NT2/D1 (cell line): ENCODE measurements around the gene ENPEP.
"Not testable (repeated sequence)": the region's sequence is repeated elsewhere in the genome, so short reads cannot be mapped to it uniquely, and the experiment has no call there.

Source experiments
- DNase-seq: peaks from one replicate; pipeline ENCODE4 v3.0.0-alpha.2; 2011; ENCODE audit warnings: low read depth, low spot score
- H3K27me3 ChIP-seq: 2 replicates; pipeline ENCODE4 v1.6.0; 2011; ENCODE audit warnings: mild to moderate bottlenecking; ENCODE audit not compliant: insufficient read length, insufficient read depth
- H3K36me3 ChIP-seq: 2 replicates; pipeline ENCODE4 v1.6.1; 2011; ENCODE audit warnings: mild to moderate bottlenecking, low read length, mixed read lengths; ENCODE audit not compliant: insufficient read depth, insufficient read length
- H3K4me1 ChIP-seq: 2 replicates; pipeline ENCODE4 v1.5.1; 2011; ENCODE audit not compliant: insufficient read depth, insufficient read length
- H3K4me3 ChIP-seq: 2 replicates; pipeline ENCODE4 v1.5.1; 2011; ENCODE audit warnings: low read depth; ENCODE audit not compliant: insufficient read length
- H3K9ac ChIP-seq: 2 replicates; pipeline ENCODE4 v1.6.0; 2011; ENCODE audit warnings: low read depth; ENCODE audit not compliant: insufficient read length
- H3K9me3 ChIP-seq: 2 replicates; pipeline ENCODE4 v1.5.1; 2011; ENCODE audit warnings: mild to moderate bottlenecking, low read length; ENCODE audit not compliant: insufficient read depth
- SUZ12 ChIP-seq: IDR thresholded peaks from 2 replicates; pipeline ENCODE4 v1.6.1; 2011; ENCODE audit not compliant: insufficient read length, insufficient read depth; ENCODE audit errors: extremely low read depth
- YY1 ChIP-seq: IDR thresholded peaks from 2 replicates; pipeline ENCODE4 v1.6.1; 2011; ENCODE audit not compliant: insufficient read length, insufficient read depth
- ZNF274 ChIP-seq: IDR thresholded peaks from 2 replicates; pipeline ENCODE4 v1.6.1; 2011; ENCODE audit warnings: mild to moderate bottlenecking, low read depth, low read length

Gene ENPEP

GRCh38 chr4:110550260-110550659, 74.3 kb downstream of the ENPEP start:
- DNase-seq, result no peak
- H3K27me3 ChIP-seq, result no peaks in the 10 kb centered on the region
- no peaks in the 10 kb centered on the region for H3K36me3 ChIP-seq
- H3K9ac ChIP-seq, result no peak overlapping the region
- TF ChIP-seq SUZ12, result no peak
- TF ChIP-seq YY1, result no peak
- no peak for TF ChIP-seq ZNF274
- no peaks in the 10 kb centered on the region for H3K4me1 ChIP-seq
- no peaks in the 10 kb centered on the region for H3K9me3 ChIP-seq
- no peak overlapping the region for H3K4me3 ChIP-seq

GRCh38 chr4:110553197-110553596, 77.2 kb downstream of the ENPEP start:
- H3K9ac ChIP-seq, result no peak overlapping the region
- no peaks in the 10 kb centered on the region for H3K36me3 ChIP-seq
- no peaks in the 10 kb centered on the region for H3K27me3 ChIP-seq
- no peak for DNase-seq
- H3K4me3 ChIP-seq, result no peak overlapping the region
- TF ChIP-seq YY1 (no peak), SUZ12 (no peak), ZNF274 (no peak)
- H3K9me3 ChIP-seq, result no peaks in the 10 kb centered on the region
- no peaks in the 10 kb centered on the region for H3K4me1 ChIP-seq

- Histone ChIP-seq H3K9me3 (no peaks in the 10 kb centered on the region), H3K4me3 (no peak overlapping the region), H3K9ac (no peak overlapping the region), H3K27me3 (no peaks in the 10 kb centered on the region), H3K36me3 (no peaks in the 10 kb centered on the region), H3K4me1 (no peaks in the 10 kb centered on the region)
- no peak for DNase-seq
- no peak for TF ChIP-seq YY1
- no peak for TF ChIP-seq ZNF274
- TF ChIP-seq SUZ12, result no peak
Measured at GRCh38 chr4:110567214-110567613, 91.3 kb downstream of the ENPEP start.

- not testable (repeated sequence) for DNase-seq, H3K27me3 ChIP-seq, H3K36me3 ChIP-seq, H3K4me1 ChIP-seq, H3K9me3 ChIP-seq, H3K4me3 ChIP-seq, H3K9ac ChIP-seq
Measured at GRCh38 chr4:110576696-110577095, 100.7 kb downstream of the ENPEP start.

GRCh38 chr4:110586131-110586850, 110.3 kb downstream of the ENPEP start:
- Histone ChIP-seq H3K36me3 (no peaks in the 10 kb centered on the region), H3K4me1 (no peaks in the 10 kb centered on the region), H3K9ac (no peak overlapping the region), H3K27me3 (no peaks in the 10 kb centered on the region), H3K9me3 (no peaks in the 10 kb centered on the region), H3K4me3 (no peak overlapping the region)
- no peak for TF ChIP-seq ZNF274
- DNase-seq, result peak; percentile 1

- no peak overlapping the region for H3K4me3 ChIP-seq
- no peaks in the 10 kb centered on the region for H3K9me3 ChIP-seq
- DNase-seq, result no peak
Measured at GRCh38 chr4:110587666-110588285, 111.8 kb downstream of the ENPEP start.

DNA sequence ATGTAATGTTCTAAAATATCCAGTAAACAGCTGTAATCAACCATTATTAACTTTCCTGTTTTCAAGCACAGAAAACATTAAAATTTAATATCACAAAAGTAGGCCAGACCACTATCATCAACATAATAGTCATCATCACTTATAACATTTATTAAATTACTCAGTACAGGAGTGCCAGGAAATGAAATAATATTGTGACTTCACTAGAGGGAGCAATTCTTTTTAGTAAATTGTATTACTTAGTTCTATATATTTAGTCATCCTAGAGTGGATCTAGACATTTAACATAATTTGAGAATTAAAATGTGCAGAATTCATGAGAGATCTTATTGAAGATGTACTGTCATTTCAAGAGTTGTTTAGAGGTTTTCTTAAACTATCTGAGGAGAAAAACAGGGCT, 113.3 kb downstream of the ENPEP start:
- Histone ChIP-seq H3K27me3 (no peaks in the 10 kb centered on the region), H3K4me1 (no peaks in the 10 kb centered on the region), H3K36me3 (no peaks in the 10 kb centered on the region), H3K4me3 (no peak overlapping the region), H3K9me3 (no peaks in the 10 kb centered on the region), H3K9ac (no peak overlapping the region)
- no peak for DNase-seq
- TF ChIP-seq ZNF274, result no peak
- TF ChIP-seq YY1, result no peak
- TF ChIP-seq SUZ12, result no peak

More at GRCh38 chr4:110587666-110588285, 111.8 kb downstream of the ENPEP start:
- no peak overlapping the region for H3K9ac ChIP-seq
- TF ChIP-seq YY1 (no peak), SUZ12 (no peak), ZNF274 (no peak)
- no peaks in the 10 kb centered on the region for H3K4me1 ChIP-seq
- no peaks in the 10 kb centered on the region for H3K36me3 ChIP-seq
- no peaks in the 10 kb centered on the region for H3K27me3 ChIP-seq
